ENCODE results near the gene DAPK3.
"Not testable (repeated sequence)": the region's sequence is repeated elsewhere in the genome, so short reads cannot be mapped to it uniquely, and the experiment has no call there.

The DAPK3 gene

GRCh38 chr19:4010808-4011110, 39.9 kb upstream of the DAPK3 start:
- TF ChIP-seq CTCF (IDR thresholded peaks at IDR 0.05; ENCODE audit: low read depth, low read length, missing control alignments): no peak
- in situ Hi-C loops (cut with HindIII; ENCODE audit: low sequenced_read_pairs): no loop called here
- DNase-seq (ENCODE audit: low read depth): no peak

DNA sequence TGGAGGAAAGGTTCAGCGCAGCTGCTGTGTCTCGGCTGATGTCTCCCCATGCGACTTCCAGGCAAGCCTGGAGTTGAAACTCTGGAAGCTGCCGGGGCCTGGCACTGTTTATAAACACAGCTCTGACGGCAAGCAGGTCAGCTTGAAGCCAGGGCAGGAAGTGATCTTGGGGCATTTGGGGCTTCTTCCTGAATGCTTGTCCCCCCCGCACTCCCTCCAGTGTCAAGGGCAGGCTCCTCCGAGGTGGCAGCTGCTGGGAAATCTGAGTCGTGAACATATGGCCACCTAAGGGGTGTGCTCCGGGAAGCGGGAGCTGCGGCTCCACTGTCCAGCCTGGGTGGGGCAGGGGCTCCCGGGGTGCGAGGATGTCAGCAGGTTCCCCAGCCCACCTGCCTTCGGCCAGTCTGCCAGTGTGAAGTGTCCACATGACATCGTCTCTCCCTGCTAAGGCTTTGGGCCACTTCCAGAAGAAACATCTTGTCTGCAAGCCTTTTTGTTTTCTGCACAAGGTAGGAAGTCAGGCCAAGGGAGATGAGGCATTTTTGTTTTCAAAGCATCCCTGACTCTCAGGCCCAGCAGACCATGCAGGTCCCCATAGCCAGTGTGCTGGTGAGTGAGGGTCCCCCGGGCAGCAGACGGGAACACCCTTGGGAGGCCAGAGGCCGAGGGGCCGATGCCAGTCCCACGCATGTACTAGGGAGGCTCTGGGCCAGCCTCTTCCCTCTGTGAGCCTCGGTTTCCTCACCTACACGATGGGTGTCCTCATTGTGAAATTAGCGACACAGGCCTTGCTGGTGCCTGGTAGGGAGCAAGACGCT, 39.3 kb upstream of the DAPK3 start:
- DNase-seq (ENCODE audit: low read depth): no peak
- H3K4me3 ChIP-seq (ENCODE audit: low read depth, low read length): no peak overlapping the region
- in situ Hi-C loops (cut with HindIII; ENCODE audit: low sequenced_read_pairs): no loop called here
- TF ChIP-seq CTCF (IDR thresholded peaks at IDR 0.05; ENCODE audit: low read depth, low read length, missing control alignments): no peak

More at GRCh38 chr19:4010808-4011110, 39.9 kb upstream of the DAPK3 start:
- no peak overlapping the region for H3K4me3 ChIP-seq (ENCODE audit: low read depth, low read length)

- no peak for DNase-seq (ENCODE audit: low read depth)
- in situ Hi-C loops (cut with HindIII; ENCODE audit: low sequenced_read_pairs): no loop called here
- H3K4me3 ChIP-seq (ENCODE audit: low read depth, low read length): peak overlapping the region; percentile 90
- TF ChIP-seq CTCF (IDR thresholded peaks at IDR 0.05; ENCODE audit: low read depth, low read length, missing control alignments): no peak
These were observed 37.1 kb upstream of the DAPK3 start for GRCh38 chr19:4007836-4008539.

DNA sequence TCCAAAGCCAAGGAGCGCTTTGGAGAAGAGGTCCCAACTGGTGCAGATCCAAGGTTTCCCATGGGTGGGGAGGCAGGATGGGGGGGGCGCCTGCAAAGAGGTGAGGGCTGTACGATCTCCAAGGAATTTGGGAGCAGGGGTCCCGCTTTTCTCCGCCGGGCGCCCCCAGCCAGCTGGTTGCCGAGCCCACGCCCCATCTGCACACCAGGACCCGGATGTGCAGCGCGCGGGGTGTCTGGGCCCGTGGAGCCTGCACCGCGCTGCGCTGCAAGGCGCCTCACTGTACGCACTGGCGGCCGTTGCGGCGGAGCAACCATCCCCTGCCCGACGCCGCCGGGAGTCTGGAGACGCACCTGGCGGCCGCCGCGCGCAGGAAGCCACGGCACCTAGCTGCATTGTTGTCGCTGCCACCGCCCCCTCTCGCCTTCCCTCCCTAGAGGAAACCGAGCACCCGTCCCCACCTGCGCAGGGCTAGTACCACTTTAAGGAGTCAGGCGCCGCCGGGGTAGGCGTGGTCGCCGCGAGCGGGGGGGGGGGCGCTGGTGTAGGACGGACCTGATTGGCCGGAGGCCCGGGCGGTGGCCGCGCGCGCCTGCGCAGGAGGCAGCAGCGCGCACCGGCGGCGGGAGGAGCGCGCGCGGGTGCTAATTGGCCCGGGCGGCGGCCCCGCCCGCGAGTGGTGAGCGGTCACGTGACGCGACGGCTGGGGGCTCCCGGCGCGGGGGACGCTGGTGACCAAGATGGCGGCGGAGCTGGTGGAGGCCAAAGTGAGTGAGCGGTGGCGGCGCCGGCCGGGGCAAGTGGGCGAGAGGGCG, 36.3 kb upstream of the DAPK3 start, which contains the start of gene PIAS4:
Gene PIAS4 (plus strand): TSS at position 716 of the 815 bp plus-strand sequence. CDS start 25 bp downstream, at position 741.
- DNase-seq (ENCODE audit: low read depth): peak; percentile 78
- no peak for TF ChIP-seq CTCF (IDR thresholded peaks at IDR 0.05; ENCODE audit: low read depth, low read length, missing control alignments)
- in situ Hi-C loops (cut with HindIII; ENCODE audit: low sequenced_read_pairs): no loop called here

DNA sequence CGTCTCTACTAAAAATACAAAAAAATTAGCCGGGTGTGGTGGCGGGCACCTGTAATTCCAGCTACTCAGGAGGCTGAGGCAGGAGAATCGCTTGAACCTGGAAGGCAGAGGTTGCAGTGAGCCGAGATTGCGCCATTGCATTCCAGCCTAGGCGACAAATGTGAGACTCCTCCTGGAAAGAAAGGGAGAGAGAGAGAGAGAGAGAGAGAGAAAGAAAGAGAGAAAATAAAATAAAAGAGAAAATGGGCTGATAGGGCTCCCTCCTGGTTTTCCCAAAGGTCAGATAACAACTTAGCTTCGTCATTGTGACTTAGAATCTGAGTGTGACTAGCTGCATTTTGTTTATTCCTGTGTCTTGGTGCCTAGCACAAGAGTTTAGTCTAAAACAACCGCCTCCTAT, 34.5 kb upstream of the DAPK3 start:
- H3K4me3 ChIP-seq (ENCODE audit: low read depth, low read length); DNase-seq (ENCODE audit: low read depth); in situ Hi-C loops (cut with HindIII; ENCODE audit: low sequenced_read_pairs): not testable (repeated sequence)

More for the DNA sequence above, 36.3 kb upstream of the DAPK3 start, which contains the start of gene PIAS4:
- H3K4me3 ChIP-seq (ENCODE audit: low read depth, low read length): peak within 1 kb of the TSS; percentile 90

GRCh38 chr19:4000798-4001197, 29.9 kb upstream of the DAPK3 start:
- in situ Hi-C loops (cut with HindIII; ENCODE audit: low sequenced_read_pairs); DNase-seq (ENCODE audit: low read depth); H3K4me3 ChIP-seq (ENCODE audit: low read depth, low read length): not testable (repeated sequence)

GRCh38 chr19:3998667-3999412, 27.9 kb upstream of the DAPK3 start:
- H3K4me3 ChIP-seq (ENCODE audit: low read depth, low read length); DNase-seq (ENCODE audit: low read depth): not testable (repeated sequence)
- in situ Hi-C loops (cut with HindIII; ENCODE audit: low sequenced_read_pairs): loop anchor here (25.0 kb wide), 1 partner anchor 213 kb away; no protein-coding TSS in a partner anchor
